Measurements from ENCODE around the gene HIF1AN.

DNA sequence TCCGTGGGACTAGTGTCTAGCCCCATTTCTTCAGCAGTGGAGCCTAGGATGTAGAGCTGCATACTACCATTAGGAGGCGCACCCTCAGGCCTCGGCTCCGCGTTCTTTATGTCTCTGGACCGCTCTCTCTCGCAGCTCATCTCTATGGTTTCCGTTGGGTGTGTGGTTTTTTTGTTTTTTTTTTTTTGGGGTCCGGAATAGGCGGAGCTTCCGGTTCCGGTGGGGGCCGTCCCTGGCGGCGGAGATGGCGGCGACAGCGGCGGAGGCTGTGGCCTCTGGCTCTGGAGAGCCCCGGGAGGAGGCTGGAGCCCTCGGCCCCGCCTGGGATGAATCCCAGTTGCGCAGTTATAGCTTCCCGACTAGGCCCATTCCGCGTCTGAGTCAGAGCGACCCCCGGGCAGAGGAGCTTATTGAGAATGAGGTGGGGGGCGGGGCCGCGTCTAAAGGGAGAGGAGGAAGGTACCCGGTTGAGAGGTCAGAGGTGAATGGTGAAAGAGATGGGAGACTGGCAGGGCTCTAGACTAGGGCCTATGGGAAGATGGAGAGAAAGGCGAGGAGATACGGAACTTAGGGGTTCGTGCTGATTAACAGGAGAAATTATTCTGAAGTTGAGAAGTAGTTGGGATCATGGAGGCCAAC lies at the start of gene HIF1AN:
- TF ChIP-seq CTCF (IDR thresholded peaks at IDR 0.05) (peak; percentile 65 to 93 (median 89)), POLR2A (IDR thresholded peaks at IDR 0.05) (peak; percentile 68 to 73)

Data from Peyer's patch (tissue), 4 donors.